Daoy (cell line): Measurements from ENCODE around the gene APLN. TPM values are rescaled to one million over a fixed set of nuclear protein-coding genes. Genes with fewer than 3 reads are reported as not detected.

ENCODE experiments used
- DNase-seq: peaks from one replicate; pipeline ENCODE4 v3.0.0-alpha.2; 2015; ENCODE audit warnings: low read depth
- total RNA-seq: library from RNA; depleted of rRNA; stranded (reverse); fragments of >200 nt; shearing (Covaris generic); gene quantifications from 2 replicates; pipeline ENCODE4 v1.2.3, GENCODE V29; 2014; rRNA removed

The APLN gene
- total RNA-seq, result 0.34 and 1.1 TPM in 2 replicates

- peak; percentile 31 for DNase-seq
These were observed at the start of gene APLN for GRCh38 chrX:129654652-129655546. TSS of gene APLN (minus strand) at chrX:129654956. CDS start at chrX:129654630, 326 bp downstream.

GRCh38 chrX:129704491-129704890 lies 49.7 kb upstream of the APLN start:
- DNase-seq, result no peak

GRCh38 chrX:129701624-129702069 lies 46.9 kb upstream of the APLN start:
- peak; percentile 18 for DNase-seq

- no peak for DNase-seq
These were observed 45.8 kb upstream of the APLN start for GRCh38 chrX:129700536-129700935.

- DNase-seq, result no peak
These were observed 43.4 kb upstream of the APLN start for GRCh38 chrX:129698150-129698549.

GRCh38 chrX:129697204-129697829 lies 42.6 kb upstream of the APLN start:
- no peak for DNase-seq

GRCh38 chrX:129696463-129697155 lies 41.9 kb upstream of the APLN start:
- no peak for DNase-seq

- no peak for DNase-seq
These were observed 41.2 kb upstream of the APLN start for GRCh38 chrX:129695937-129696336.

GRCh38 chrX:129695535-129695934 lies 40.8 kb upstream of the APLN start:
- no peak for DNase-seq

GRCh38 chrX:129694805-129695204 lies 40.0 kb upstream of the APLN start:
- DNase-seq, result no peak

GRCh38 chrX:129693354-129693753 lies 38.6 kb upstream of the APLN start:
- no peak for DNase-seq

- DNase-seq, result no peak
These were observed 35.7 kb upstream of the APLN start for GRCh38 chrX:129690435-129690834.

GRCh38 chrX:129689796-129690195 lies 35.0 kb upstream of the APLN start:
- DNase-seq, result no peak

GRCh38 chrX:129688097-129688496 lies 33.3 kb upstream of the APLN start:
- DNase-seq, result no peak

GRCh38 chrX:129686422-129686948 lies 31.7 kb upstream of the APLN start:
- no peak for DNase-seq

- DNase-seq, result no peak
These were observed 28.2 kb upstream of the APLN start for GRCh38 chrX:129682979-129683378.

GRCh38 chrX:129679901-129680300 lies 25.1 kb upstream of the APLN start:
- DNase-seq, result no peak

GRCh38 chrX:129678614-129679195 lies 23.9 kb upstream of the APLN start:
- no peak for DNase-seq

GRCh38 chrX:129667412-129667811 lies 12.7 kb upstream of the APLN start:
- DNase-seq, result no peak

GRCh38 chrX:129665916-129666644 lies 11.3 kb upstream of the APLN start:
- DNase-seq, result peak; percentile 81

- peak; percentile 22 for DNase-seq
These were observed 8.4 kb upstream of the APLN start for GRCh38 chrX:129663171-129663570.
